Mammary epithelial cell (primary cell): ENCODE measurements around the gene FAM149B1.

Source experiments
- CTCF ChIP-seq, 2 donors: IDR thresholded peaks in 1 of 2; conservative IDR thresholded peaks in 1 of 2; 2 replicates each; pipeline ENCODE4 v1.5.1; 2011 to 2012; ENCODE audit warnings: inconsistent platforms in 2 of 2, low read length in 2 of 2, mild to moderate bottlenecking in 2 of 2, control low read depth in 1 of 2, low read depth in 1 of 2; ENCODE audit not compliant: insufficient read depth in 1 of 2; ENCODE audit errors: extremely low read depth in 1 of 2
- EZH2 ChIP-seq: IDR thresholded peaks from 2 replicates; pipeline ENCODE4 v1.6.1; 2012; ENCODE audit warnings: low read length, inconsistent platforms, borderline replicate concordance

GRCh38 chr10:73248259-73248724 is 80.4 kb downstream of the FAM149B1 start:
- TF ChIP-seq CTCF (conservative IDR thresholded peaks at IDR 0.05 in 1 of 2, IDR thresholded peaks at IDR 0.05 in 1 of 2; ENCODE audit: extremely low read depth in 1 of 2, insufficient read depth in 1 of 2, low read depth in 1 of 2, low read length in 2 of 2) (no peak), EZH2 (no peak)
